Panc1 (cell line): ENCODE measurements around the gene CUL4A.

Source experiments
- POLR2AphosphoS5 ChIP-seq: IDR thresholded peaks from 2 replicates; pipeline ENCODE4 v1.6.1; 2012; ENCODE audit warnings: mild to moderate bottlenecking, low read depth, low read length, moderate library complexity
- REST ChIP-seq, 2 experiments: IDR thresholded peaks; 2 replicates each; pipeline ENCODE4 v1.6.1; 2011 to 2012; ENCODE audit warnings: low read depth in 2 of 2, control low read depth in 1 of 2, low read length in 1 of 2, mild to moderate bottlenecking in 1 of 2, moderate library complexity in 1 of 2; ENCODE audit not compliant: insufficient read depth in 1 of 2
- SIN3A ChIP-seq: IDR thresholded peaks from 2 replicates; pipeline ENCODE4 v1.6.1; 2012; ENCODE audit warnings: low read depth, mild to moderate bottlenecking, low read length, moderate library complexity, borderline replicate concordance; ENCODE audit not compliant: insufficient read depth
- TCF7L2 ChIP-seq: IDR thresholded peaks from 2 replicates; pipeline ENCODE4 v1.6.1; 2011; ENCODE audit warnings: mild to moderate bottlenecking, low read depth, low read length, inconsistent platforms
- TF ChIP-seq, protein P1 (sequence below): fragments of 450-650 bp; IDR thresholded peaks from 2 replicates; pipeline ENCODE4 v1.5.1; 2017; ENCODE audit warnings: mild to moderate bottlenecking

DNA sequence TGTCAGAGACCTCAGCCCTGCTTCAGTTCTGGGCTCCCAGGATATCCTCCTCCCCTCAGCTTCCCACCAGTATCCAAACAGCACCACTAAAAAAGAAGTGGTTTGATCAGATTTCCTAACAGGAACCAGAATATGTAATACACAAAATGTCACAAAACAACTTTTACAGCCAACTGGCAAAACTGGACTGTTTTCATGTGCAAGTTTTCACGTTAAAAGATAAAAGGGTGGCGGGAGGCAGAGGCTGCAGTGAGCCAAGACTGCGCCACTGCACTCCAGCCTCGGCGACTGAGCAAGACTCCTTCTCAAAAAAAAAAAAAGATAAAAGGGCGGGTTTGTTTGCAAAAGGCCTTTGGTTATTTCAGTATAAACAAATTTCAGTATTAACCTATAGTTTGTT is 14.1 kb upstream of the CUL4A start:
- TF ChIP-seq, protein P1, sequence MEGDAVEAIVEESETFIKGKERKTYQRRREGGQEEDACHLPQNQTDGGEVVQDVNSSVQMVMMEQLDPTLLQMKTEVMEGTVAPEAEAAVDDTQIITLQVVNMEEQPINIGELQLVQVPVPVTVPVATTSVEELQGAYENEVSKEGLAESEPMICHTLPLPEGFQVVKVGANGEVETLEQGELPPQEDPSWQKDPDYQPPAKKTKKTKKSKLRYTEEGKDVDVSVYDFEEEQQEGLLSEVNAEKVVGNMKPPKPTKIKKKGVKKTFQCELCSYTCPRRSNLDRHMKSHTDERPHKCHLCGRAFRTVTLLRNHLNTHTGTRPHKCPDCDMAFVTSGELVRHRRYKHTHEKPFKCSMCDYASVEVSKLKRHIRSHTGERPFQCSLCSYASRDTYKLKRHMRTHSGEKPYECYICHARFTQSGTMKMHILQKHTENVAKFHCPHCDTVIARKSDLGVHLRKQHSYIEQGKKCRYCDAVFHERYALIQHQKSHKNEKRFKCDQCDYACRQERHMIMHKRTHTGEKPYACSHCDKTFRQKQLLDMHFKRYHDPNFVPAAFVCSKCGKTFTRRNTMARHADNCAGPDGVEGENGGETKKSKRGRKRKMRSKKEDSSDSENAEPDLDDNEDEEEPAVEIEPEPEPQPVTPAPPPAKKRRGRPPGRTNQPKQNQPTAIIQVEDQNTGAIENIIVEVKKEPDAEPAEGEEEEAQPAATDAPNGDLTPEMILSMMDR = no peak
- no peak for TF ChIP-seq REST (IDR thresholded peaks at IDR 0.05; ENCODE audit: insufficient read depth in 1 of 2, low read depth in 2 of 2, low read length in 1 of 2)
- no peak for TF ChIP-seq SIN3A
- no peak for TF ChIP-seq POLR2AphosphoS5
- TF ChIP-seq TCF7L2 = no peak
